HL-60 (cell line): ENCODE results near the gene CRIP2.

Source experiments
- GABPA ChIP-seq: IDR thresholded peaks from 2 replicates; pipeline ENCODE4 v1.6.1; 2012; ENCODE audit warnings: low read depth
- POLR2AphosphoS5 ChIP-seq: IDR thresholded peaks from 2 replicates; pipeline ENCODE4 v1.6.1; 2012; ENCODE audit warnings: low read depth
- SPI1 ChIP-seq: IDR thresholded peaks from 2 replicates; pipeline ENCODE4 v1.6.1; 2012; ENCODE audit warnings: low read depth, mild to moderate bottlenecking, borderline replicate concordance
- TF ChIP-seq, protein P1 (sequence below): IDR thresholded peaks from one replicate; pipeline ENCODE4 v1.5.1; 2011; ENCODE audit warnings: low read length, control low read depth, inconsistent platforms; ENCODE audit not compliant: insufficient read depth
- TF ChIP-seq, protein P2 (sequence below): IDR thresholded peaks from 2 replicates; pipeline ENCODE4 v1.6.1; 2012; ENCODE audit warnings: low read depth; ENCODE audit not compliant: insufficient replicate concordance

- TF ChIP-seq, protein P1, sequence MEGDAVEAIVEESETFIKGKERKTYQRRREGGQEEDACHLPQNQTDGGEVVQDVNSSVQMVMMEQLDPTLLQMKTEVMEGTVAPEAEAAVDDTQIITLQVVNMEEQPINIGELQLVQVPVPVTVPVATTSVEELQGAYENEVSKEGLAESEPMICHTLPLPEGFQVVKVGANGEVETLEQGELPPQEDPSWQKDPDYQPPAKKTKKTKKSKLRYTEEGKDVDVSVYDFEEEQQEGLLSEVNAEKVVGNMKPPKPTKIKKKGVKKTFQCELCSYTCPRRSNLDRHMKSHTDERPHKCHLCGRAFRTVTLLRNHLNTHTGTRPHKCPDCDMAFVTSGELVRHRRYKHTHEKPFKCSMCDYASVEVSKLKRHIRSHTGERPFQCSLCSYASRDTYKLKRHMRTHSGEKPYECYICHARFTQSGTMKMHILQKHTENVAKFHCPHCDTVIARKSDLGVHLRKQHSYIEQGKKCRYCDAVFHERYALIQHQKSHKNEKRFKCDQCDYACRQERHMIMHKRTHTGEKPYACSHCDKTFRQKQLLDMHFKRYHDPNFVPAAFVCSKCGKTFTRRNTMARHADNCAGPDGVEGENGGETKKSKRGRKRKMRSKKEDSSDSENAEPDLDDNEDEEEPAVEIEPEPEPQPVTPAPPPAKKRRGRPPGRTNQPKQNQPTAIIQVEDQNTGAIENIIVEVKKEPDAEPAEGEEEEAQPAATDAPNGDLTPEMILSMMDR, result no peak
- TF ChIP-seq GABPA, result no peak
- TF ChIP-seq, protein P2, sequence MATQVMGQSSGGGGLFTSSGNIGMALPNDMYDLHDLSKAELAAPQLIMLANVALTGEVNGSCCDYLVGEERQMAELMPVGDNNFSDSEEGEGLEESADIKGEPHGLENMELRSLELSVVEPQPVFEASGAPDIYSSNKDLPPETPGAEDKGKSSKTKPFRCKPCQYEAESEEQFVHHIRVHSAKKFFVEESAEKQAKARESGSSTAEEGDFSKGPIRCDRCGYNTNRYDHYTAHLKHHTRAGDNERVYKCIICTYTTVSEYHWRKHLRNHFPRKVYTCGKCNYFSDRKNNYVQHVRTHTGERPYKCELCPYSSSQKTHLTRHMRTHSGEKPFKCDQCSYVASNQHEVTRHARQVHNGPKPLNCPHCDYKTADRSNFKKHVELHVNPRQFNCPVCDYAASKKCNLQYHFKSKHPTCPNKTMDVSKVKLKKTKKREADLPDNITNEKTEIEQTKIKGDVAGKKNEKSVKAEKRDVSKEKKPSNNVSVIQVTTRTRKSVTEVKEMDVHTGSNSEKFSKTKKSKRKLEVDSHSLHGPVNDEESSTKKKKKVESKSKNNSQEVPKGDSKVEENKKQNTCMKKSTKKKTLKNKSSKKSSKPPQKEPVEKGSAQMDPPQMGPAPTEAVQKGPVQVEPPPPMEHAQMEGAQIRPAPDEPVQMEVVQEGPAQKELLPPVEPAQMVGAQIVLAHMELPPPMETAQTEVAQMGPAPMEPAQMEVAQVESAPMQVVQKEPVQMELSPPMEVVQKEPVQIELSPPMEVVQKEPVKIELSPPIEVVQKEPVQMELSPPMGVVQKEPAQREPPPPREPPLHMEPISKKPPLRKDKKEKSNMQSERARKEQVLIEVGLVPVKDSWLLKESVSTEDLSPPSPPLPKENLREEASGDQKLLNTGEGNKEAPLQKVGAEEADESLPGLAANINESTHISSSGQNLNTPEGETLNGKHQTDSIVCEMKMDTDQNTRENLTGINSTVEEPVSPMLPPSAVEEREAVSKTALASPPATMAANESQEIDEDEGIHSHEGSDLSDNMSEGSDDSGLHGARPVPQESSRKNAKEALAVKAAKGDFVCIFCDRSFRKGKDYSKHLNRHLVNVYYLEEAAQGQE, result no peak
- no peak for TF ChIP-seq POLR2AphosphoS5
- no peak for TF ChIP-seq SPI1
Measured at GRCh38 chr14:105482486-105483110, 8.0 kb downstream of the CRIP2 start.
